HG02938 (cell line): ENCODE measurements around the gene ALKBH1.
"Not testable (repeated sequence)": the region's sequence is repeated elsewhere in the genome, so short reads cannot be mapped to it uniquely, and the experiment has no call there.

Experiments used
- ATAC-seq: cut with Tn5 transposase; IDR thresholded peaks from one replicate; pipeline ENCODE4 v1.9.1; 2021; ENCODE audit warnings: mild to moderate bottlenecking, moderate library complexity; ENCODE audit not compliant: unreplicated experiment

ALKBH1 gene, protein sequence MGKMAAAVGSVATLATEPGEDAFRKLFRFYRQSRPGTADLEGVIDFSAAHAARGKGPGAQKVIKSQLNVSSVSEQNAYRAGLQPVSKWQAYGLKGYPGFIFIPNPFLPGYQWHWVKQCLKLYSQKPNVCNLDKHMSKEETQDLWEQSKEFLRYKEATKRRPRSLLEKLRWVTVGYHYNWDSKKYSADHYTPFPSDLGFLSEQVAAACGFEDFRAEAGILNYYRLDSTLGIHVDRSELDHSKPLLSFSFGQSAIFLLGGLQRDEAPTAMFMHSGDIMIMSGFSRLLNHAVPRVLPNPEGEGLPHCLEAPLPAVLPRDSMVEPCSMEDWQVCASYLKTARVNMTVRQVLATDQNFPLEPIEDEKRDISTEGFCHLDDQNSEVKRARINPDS

GRCh38 chr14:77707724-77708408 lies at the start of gene ALKBH1, which contains the start of gene SLIRP:
Gene ALKBH1 (minus strand): TSS chr14:77708023. CDS start chr14:77708004, 19 bp downstream.
Gene SLIRP (plus strand): TSS chr14:77708103. CDS start chr14:77708112, 9 bp downstream.
- ATAC-seq, result peak; percentile 97

- ATAC-seq, result no peak
These were observed 45.1 kb upstream of the ALKBH1 start for GRCh38 chr14:77752799-77753516.

- ATAC-seq, result no peak
These were observed 44.4 kb upstream of the ALKBH1 start for GRCh38 chr14:77752266-77752665.

- ATAC-seq, result not testable (repeated sequence)
These were observed 39.6 kb upstream of the ALKBH1 start for GRCh38 chr14:77747425-77747824.

DNA sequence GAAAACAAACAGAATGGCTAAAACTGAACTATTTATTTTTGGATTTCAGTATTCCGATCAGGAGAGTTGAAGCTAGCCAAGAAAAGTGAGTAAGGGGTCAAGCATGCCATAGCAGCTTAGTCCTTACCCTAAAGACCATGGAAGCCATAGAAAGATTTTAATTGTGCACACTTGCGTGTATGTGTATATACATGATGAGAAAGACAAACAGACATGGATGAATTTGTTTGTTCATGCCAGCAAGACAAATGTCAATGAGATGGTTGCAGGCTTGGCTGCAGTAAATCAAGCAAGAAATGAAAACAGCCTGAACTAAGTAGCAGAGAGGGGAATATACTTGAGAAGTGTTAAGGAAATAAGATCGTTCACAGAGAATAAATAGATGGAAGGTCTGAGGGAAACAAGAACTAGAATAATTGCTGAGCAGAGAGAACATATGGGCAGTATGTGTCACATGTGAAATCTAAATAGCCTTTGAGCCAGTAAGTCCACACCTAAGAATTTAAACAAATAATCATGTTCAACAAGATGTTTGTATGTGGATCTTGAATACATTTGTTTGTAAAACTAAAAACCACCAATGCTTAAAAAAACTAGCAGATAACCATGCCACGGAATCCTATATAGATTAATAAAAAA lies 38.4 kb upstream of the ALKBH1 start:
- no peak for ATAC-seq

DNA sequence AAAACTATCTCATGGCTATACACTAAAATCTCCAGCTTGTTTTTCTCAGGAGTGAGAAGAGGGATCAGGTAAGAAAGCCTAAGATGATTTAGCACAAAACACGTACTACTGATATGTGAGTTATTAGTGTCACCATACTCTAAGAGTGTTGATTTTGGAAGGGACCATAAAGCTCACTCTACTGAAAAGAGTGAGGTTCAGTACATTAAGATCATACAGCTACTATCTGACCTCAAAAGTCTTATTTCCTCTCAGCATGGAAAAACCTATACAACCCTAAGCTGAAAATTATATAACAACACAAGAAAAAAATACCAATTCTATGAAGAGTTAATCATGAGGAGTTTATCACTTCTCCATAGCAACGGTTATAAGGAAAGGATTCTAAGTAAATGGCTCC lies 33.6 kb upstream of the ALKBH1 start:
- no peak for ATAC-seq

DNA sequence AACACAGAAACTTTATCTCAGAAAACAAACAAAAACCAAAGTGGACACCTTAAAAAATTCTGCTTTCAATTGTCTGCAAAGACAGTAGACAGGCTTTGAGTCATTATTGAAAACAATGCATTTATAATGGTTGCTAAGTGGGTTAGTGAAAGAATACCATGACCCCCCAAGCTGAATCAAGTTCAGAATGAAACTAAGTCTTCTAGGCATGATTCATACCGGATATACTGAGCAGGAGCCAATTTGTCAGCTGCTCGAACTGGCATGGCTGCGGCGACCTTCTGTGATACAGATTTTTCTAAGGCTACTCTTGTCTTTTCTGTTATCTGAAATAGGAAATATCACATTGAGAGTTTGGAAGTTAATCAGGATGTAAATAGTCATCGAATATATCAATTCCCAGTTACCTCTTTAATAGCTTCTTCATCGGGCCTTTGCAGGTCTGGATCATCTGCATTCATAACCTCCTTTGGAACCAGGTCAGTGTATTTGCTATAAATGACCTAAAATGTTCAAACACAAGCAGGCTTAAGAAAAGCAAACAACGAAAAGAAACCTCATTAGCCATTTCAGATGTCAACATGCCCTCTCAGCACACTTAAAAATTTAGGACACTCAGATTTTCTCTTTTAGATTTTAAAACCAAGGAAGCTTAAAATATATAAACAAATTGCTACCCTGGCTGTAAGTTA lies 30.9 kb upstream of the ALKBH1 start:
- ATAC-seq, result no peak

DNA sequence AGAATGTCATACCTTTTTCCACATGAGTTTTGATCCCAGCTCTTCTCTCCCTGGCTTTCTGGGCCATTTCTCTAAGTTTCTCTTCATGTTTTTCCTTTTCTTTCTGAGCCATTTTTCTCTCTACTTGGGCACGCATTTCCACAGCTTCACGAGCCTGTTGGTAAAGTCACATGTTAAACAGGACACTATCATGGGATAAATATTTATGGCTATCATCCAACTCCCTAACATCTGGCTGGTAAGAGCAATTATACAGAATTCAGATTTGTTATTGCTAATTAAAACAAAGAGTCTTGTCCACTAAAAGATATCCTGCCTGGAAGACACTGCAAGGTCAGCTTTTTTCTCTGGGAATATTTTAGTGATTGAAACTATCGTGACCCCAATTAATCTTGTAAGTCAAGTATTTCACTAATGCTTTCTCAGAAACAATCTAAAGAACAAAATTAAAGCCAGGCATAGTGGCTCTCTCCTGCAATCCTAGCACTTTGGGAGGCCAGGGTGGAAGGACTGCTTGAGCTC lies 23.2 kb upstream of the ALKBH1 start:
- no peak for ATAC-seq

- no peak for ATAC-seq
These were observed 14.5 kb upstream of the ALKBH1 start for GRCh38 chr14:77722301-77722700.

DNA sequence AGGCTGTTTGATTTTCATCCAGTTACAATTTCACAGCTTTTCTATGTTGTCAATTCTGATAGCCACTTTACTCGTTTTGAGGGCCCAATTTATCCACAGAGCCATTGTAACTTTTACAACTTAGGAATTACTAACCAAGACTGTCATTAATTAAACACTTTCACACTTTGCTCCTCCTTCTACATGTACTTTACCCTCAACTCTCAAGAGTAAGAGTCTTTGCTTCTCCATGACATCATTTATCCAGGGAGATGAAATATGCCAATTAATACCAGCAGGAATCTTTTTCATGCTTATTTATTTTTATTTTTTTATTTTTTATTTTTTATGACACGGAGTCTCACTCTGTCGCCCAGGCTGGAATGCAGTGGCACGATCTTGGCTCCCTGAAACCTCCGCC lies 13.6 kb upstream of the ALKBH1 start:
- ATAC-seq, result no peak

- ATAC-seq, result no peak
These were observed 9.9 kb upstream of the ALKBH1 start for GRCh38 chr14:77717608-77718305.

GRCh38 chr14:77714926-77715325 lies 7.1 kb upstream of the ALKBH1 start:
- ATAC-seq, result peak; percentile 51

- no peak for ATAC-seq
These were observed 2.5 kb upstream of the ALKBH1 start for GRCh38 chr14:77710364-77710763.

DNA sequence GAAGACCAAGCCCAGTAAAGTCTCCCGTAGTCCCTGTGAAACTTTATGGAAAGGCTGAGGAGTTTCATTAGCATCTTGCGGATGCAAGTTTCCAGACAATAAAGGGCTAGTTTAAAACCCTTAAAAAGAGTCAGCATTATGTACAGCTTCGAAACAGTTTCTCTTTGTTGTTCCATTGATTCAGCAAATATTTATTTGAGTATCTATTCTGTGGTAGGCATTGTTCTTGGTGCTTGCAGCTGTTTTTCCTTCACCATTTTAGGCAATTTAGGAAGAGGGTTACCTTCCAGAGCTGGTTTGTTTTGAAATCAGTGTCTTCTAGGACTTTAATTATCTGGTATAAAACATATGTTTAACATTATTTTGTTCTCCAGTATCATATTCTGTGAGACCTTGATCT lies 1.6 kb upstream of the ALKBH1 start:
- ATAC-seq, result no peak

DNA sequence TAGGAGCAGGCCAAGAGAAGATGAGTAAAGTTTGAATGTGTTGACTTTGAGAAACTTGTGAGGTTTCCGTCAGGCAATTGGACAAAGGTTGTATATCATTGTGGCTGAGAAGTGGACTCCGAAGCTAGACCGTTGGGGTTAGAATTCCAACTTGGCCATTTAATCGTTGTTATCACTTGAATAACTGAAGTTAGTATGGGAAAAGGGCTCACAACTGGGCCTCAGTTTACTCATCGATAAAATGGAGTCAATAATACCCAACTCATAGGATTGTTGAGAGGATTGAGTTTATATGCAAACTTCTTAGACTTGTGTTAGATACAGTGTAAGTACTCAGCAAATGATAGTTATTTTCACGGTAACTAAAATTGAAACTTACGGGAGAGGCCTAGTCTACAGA lies 926 bp upstream of the ALKBH1 start:
- ATAC-seq, result no peak

GRCh38 chr14:77707355-77707723 lies 484 bp downstream of the ALKBH1 start:
- ATAC-seq, result peak; percentile 27

DNA sequence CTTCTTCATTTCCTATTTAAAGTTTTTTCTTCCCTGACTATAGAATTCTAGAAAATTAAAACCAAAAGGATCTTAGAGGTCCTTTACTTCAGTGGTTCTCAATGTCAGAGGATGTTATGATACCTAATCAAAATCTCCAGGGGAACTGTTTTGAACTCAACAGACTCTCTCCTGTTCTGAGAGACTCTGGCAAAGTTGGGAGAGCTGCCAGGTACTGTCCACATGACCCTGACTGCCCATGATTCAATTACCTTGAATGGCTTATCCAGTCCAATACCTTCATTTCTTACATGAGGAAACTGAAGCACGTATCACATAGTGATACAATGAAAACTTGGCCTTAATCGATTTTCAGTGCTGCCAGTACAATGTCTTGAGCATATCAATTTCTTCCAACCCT lies 16.6 kb downstream of the ALKBH1 start:
- ATAC-seq, result no peak

GRCh38 chr14:77682158-77682553 lies 25.7 kb downstream of the ALKBH1 start:
- ATAC-seq, result no peak

DNA sequence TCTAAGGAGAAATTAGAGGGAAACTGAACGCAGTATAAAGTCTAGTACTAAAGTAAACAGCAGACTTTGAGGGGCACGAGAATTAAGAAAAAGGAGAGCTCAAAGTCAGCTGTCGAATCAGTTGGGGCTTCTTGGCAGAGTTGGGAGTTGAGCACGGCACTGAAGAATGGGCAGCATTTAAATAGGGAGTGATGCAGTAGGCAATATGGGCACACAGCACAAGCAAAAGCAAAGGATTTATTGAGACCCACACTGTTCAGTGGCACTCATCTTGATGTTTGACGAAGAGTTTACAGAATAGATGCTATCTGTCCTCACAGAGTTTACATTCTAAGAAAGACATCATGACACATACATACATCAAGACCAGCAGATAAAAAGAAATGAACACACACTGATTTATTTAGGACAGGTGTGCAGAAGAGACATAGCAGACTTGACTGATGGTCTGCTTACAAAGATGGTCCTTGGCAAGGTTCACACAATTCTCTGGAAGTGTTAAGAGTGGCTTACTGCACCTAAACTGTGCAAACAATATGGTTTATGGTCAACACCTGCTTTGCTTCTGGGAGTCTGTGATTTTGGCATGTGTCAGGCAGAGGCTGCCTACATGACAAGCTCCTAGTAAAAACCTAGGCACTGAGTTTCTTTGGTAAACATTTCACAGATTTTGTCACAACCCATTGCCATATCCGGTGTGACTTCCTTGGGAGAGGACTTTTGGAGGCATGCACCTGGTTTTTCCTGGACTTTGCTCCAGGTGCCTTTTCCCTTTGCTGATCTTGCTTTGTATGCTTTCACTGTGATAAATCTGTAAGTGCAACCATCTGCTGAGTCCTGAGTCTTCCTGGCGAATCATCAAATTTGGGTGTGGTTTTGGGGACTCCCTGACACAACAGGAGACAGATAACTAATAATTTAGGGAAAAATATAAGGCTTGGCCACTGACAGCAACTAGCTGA lies 26.3 kb downstream of the ALKBH1 start:
- no peak for ATAC-seq
